ENCODE measurements around the gene KCNN3. TPM values are rescaled to one million over a fixed set of nuclear protein-coding genes. Genes with fewer than 3 reads are reported as not detected.

Gene KCNN3
- polyA plus RNA-seq, 12 donors = 5.8 to 12.8 (median 9.5) TPM; not detected in 1

DNA sequence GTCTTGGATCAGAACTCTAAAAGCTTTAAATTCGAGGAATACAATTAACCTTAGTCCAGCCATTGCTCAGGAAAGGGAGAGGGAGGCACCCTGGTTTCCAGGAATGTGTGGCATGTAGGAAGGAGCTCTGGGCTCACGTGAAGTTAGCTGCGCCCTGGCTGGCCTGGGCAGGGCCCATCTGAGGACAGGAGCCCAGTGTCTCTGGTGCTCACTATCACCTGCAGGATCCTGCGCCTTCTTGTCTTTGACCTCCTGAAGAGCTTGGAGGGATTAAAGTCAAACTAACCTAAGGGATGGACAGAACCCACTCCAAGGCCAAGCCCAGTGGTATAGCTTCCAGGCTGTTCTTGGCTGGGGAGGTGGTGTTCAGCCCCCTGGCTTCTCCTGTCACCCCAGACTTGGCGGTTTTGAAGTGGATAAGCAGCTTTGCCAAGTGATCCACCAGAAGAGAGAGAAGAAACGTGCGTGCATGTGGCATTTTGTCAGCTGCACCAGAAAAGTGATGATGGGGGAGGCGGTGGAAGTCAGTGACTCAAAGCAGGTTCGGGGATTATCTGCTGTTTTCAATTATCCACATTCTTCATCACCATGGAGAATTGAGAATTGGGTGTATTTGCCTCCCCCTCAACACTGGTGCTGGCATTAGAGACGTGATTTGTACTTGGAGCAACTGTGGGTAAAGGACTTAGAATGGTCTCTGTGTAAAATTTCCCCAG, 11.9 kb upstream of the KCNN3 start:
- DNase-seq = no peak

DNA sequence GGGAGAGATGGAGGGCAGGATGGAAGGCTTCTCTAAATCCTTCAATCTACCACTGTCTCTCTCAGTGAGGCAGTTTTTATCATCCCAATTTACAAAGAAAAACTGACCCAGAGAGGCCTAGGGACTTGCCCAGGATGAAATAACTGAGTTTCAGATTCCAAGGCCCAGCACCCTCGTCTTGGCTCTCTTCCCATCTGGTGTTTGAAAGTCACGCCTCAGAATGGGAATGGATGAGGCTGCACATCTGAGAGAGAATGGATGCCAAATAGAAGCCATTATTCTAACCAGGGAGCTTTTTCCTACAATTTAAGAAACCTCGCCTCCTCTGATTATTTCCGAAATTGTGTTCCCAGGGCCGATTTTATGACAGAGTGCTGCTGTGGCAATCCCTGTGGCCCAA, 10.6 kb upstream of the KCNN3 start:
- no peak for DNase-seq

DNA sequence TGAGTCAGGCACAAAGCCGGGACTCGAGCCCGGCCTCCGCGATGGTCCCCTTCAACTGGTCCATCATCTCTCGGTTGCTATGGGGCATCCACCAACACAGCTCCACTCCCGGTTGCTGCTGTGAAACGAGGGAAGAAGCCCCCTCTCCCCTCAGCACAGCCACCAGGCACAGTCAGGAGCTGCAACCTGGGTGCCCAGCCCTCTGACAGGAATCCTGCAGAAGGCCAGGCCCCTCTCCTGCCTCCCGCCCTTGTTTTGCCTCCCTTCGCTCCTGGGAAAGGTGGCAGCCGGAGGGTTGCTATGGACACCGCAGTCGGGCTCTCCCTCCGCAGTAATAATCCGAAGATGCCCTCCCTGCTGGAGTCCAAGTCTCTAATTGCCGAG, 8.9 kb upstream of the KCNN3 start:
- no peak for DNase-seq

DNA sequence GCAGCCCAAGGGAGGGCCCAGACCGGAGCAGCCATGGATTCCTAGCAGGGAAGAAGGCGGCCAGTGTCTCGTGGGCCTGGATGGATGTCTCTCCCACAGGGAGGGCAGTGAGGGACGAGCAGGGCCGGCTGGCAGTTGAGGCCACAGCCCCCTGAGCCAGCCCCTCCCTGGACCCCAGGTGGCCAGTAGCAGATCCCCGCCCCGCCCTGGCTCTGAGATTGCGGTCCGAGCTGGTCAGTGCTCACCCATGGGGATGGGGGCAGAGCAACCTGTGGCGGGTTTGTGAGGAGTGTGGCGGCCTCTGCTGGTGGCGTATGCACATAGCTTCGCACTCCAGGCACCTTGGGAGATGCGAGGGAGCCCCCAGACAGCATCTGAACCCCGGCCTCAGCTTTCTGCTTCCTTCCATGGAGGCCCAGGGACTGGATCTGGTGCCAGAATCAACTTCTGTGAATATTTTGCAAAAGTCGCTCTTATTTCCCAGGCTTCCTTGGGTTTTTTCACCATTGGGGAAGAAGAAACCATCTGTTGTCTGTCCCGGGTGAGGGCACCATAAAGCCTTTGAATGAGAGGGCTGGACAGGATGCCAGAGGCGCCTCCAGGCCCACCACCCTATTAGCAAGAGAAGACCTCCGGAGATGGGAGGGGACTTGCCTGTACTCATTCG, 8.4 kb upstream of the KCNN3 start:
- peak; percentile 71 for DNase-seq

DNA sequence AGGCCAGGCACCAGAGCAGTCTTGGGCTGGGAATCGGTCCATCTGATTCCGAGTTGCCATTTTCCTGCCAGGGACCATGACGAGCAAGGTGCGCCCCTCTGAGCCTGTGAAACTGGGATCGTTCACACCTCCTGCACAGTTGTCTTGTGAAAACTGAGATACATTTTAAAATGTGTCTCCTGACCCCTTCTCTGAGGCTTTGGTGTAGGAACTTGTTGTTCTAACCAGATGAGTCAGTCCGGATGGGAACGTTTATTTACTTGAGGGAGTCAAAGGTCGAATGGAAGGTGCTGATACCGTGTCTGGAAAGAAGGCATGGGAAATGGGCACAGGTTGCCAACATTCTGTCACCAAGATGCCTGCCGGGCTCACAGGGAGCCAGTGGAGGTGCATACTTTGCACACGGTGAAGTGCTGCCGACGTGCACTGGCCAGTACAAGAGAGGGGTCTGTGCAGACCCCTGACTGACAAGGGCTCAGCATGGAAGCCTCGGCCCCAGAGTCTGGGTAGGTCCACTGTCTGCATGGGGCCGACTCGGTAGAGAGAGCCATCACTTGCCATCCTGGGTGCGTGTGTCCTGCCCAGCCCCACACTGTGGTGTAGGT, 7.4 kb upstream of the KCNN3 start:
- no peak for DNase-seq

DNA sequence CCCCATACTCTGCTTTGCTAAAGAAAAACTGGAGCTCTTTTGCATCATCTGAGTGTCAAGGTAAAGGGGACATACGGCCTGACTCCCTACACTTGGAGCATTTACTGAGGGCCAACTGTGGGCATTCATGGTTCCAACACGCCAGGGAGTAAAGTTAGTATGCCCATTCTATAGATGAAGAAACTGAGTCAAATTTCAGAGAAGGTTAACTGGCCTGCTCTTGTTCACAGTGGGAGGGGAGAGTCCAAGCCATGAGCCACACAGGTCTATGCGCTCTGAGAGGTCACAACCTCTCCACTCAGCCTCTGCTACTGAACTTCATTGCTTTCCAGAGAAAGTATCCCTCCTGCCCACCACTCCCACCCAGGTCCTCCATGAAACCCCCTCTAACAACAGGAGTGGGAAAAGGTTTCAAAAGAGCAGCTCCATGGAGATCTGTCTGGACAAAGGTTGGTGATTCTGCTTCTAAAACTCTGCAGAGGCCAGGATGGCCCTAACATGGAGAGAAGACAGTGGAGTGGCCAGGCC, 6.8 kb upstream of the KCNN3 start:
- no peak for DNase-seq

DNA sequence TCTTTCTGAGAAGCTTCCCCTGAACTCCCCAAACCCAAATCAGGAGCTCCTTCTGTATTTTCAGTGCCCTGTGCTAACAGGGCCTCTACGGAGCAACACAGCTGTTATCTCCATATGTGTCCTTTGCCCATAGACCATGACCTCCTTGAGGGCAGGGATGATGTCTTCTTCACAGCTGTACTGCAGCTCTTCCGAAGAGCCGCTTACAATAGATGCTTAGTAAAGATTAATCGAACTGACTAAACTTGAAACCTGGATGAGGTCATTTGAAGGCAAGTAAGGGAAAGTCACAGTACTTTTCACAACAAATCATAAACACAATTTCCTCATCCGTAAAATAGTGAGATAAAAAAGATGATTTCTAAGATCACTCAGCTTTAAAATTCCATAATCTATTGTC, 4.4 kb upstream of the KCNN3 start:
- DNase-seq = no peak

DNA sequence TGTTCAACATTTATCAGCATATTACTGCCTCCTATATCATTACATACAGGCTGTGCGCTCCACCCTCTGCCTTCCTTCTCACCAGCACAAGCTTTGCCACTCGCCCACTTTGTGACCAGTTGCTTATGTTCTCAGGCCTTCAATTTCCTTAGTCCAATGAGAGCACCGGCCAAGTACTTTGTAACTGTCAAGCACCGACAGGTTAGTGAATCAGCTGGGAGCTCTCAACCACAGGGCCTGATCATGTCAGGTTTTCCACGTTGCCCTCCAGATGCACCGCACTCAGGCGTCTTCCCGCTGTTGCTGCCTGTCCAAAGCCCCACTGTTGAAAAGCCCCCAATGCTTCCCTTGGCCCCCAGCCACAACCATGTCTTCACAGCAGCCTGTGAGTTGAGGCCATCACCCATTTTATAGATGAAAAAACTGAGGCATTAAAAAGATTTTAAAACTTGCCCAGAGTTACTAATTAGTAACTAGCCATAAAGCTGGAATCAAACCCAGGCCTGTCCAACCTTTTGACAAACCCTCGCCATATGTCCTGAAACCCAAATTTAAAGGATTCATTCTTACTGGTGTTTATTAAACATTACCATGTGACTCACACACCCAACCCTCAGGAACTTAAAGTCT, 3.4 kb upstream of the KCNN3 start:
- DNase-seq = no peak

DNA sequence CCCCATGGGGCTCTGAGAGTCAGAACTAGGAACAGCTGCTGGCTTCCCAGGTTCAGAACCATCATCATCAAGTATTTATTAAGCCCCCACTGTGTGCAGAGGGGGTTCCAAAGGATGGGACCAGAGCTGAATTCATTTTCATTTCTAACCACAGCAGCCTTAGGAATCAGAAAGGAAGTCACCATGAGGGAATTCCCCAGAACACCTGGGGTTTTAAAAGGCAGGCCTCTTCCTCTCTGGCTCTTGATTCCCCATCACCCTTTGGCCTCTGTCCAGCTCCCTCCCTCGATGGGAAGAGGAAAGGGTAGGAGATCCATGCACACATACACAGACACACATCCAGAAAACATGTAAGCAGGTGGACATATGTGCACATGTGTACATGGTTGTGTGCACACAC, 1.3 kb upstream of the KCNN3 start:
- no peak for DNase-seq

DNA sequence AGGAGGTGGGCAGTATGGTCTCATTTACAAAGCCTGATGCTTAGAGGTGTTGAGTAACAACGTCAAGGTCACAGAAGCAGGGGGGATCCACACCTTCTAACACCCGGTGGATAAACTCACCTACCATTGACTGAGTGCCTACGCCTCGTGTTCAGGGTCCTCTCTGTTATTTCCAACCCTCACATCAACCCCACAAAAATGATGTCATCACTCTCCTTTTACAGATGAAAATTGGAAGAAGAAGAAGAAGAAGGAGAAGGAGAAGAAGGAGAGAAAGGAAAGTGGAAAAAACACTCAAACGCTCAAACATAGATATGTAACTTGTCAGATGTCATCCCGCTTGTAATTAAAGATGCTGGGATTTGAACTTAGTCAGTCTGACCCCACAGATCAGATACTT, 653 bp upstream of the KCNN3 start:
- DNase-seq = no peak

DNA sequence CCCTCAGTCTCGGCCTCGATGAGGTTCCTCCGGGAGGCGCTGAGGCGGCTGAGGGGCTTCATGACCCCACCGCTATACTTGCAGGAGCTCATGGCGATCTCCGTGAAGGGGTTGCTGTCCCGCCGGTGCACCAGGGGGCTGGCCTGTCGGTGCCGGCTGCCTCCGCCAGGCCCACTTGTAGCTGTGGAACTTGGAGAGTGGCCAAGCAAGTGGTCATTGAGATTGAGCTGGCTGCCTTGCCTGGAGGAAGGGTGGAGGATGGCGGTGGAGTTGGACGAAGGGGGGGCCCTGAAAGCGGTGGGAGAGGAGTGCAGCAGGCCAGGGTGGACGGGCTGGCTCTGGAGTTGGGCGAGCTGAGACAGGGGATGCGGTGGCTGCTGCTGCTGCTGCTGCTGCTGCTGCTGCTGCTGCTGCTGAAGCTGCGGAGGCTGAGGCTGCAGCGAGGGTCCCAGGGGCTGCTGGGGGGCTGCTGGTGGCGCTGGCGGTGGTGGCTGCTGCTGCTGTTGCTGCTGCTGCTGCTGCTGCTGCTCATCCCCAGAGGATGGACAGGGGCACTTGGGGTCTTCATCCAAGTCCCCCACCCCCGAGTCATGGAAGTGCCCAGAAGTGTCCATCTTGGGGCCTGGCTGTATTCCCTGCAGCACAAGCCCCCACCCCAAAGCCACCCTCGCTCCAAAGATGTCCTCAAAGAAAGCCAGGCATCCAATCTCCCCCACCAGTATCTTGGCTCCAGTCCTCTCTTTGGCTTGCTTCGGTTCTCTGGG, 548 bp downstream of the KCNN3 start:
- DNase-seq = peak; percentile 71

DNA sequence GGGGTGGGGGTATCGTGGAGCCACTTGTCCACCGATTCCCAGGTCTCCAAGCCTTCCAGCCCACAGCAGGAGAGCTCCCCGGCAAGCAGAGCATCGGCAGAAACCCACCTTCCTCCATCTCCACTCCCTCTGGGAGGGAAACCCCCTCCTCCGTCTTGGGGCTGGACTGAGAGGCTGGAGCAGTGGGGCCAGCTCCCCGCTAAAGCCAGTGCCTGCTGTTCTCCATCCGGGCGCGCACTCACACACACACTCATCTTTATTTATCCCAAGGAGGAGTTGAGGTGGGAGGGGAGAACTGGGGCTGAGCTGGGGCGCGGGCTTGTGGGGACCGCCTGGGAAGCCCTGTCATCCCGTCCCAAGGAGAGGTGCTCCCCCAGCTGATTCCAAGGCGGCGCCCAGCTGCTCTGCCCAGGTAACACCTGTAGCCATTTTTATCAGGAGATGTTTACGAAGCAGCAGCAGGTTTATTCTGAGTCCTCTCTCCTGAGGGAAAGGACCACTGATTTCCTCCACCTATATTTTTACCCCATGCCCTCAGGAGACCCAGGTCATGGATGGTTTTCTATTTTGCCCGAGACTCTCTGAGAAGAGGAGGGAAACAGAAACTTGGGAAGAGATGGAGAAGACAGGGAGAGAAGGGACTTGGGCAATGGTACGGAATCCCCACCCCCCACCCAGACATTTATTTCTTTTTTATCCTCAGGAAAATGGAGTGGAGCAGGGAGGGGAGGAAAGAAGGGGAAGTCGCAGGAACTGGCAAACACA, 2.1 kb downstream of the KCNN3 start:
- DNase-seq = no peak

DNA sequence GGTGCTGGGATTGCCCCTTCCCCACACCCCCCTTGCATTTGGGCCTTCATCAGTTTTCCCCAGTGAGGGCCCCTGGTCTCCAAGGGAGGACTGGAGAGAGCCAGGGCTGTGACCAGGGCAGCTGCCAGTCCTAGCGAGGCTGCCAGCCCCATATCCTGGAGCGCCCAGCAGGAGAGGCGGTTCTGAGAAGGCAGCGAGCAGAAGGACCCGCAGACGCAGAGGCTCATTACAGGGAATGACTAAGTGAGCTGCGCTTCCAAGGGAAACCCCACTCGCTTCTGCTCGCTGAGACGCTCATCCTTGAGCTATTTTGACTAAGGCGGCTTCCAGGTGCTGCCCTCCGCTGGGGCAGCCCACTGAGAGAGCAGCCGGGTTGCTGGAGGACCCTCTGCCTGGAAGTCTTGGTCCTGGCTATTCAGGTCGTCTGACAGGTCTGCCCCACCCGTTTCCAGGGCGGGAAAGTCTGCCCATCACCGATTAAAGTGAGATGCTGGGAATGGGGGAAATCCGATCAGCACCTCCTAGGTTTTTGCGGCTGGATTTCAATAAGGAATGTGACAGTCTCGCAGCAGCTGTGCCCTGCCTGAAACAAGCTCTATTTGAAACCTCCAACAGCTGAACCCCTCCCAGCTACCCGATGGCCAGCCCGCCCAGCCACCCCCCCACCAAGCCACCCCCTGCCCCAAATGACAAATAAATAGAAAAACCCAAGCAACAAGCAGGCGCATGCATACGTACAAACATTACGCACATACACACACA, 2.8 kb downstream of the KCNN3 start:
- DNase-seq = peak; percentile 44

DNA sequence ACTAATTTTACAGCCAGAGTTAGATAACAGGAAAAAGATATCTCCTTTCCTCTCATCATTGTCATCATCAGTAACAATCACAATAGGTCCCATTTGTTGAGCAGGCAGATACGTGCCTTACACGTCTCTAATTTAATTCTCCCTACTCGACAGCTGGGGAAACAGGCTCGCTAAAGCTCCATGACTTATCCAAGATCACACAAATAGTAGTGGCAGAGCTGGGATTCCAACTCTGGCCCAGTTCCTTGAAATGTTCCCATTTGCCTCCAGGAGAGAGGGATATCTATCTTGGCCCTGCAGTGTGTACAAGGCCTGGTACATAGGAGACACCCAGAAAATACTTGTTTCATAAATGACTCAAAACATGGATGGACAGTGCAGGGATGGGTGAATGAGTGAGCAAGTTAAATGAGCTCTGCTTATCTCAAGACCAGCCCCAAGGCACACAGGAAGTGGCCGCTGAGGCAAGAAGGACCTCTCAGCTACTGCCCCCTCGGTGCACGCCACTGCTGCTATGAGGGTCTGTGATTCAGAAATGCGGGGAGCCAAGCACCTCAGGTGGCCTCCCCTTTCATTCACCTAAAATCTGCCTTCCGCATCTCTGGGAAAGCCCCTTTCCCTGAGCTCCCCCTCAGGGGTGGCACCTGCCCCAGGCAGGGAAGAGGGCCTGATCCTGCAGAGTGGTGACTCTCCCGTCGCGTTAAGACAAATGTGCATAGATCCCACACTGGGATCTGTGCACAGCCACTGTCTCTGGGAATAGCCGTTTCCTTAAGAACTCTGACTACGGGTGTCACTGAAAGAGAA, 3.6 kb downstream of the KCNN3 start:
- no peak for DNase-seq

DNA sequence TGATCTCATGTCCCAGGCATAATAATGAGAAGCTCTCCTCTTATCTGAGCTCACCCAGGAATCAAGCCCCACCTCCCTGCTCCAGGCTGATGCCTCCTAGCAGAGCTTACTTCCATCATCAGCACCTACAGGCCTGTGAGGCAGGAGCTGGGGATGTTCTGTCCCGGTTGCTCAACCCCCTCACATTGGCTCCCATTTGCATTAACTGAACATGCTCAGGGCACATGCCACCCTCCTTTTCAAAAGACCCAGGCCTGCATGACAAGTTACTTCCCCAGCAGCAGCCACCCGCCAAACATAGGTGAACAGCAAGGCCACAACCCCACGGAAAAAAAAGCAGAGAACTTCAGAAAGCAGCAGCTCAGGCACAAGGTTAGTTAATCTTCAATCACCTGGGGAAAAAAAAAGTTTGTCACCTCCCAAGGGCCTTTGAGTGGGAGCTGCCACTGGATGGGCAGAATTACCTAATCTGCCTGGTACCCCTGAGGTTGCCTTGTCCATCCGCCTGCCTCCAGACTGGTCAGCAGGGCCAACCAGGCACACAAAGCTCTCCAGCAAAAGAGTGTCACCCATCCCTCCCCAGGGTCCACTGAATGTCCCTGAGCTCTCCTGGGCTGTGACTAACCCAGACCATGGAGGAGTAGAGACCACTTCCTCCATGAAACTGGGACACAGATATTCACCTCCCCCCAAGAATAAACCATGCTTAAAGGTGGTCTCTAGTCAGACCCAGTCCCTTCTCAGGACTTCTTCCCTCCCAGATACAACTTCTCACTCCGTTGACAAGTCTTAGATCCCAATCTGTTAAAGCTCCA, 4.4 kb downstream of the KCNN3 start:
- no peak for DNase-seq

DNA sequence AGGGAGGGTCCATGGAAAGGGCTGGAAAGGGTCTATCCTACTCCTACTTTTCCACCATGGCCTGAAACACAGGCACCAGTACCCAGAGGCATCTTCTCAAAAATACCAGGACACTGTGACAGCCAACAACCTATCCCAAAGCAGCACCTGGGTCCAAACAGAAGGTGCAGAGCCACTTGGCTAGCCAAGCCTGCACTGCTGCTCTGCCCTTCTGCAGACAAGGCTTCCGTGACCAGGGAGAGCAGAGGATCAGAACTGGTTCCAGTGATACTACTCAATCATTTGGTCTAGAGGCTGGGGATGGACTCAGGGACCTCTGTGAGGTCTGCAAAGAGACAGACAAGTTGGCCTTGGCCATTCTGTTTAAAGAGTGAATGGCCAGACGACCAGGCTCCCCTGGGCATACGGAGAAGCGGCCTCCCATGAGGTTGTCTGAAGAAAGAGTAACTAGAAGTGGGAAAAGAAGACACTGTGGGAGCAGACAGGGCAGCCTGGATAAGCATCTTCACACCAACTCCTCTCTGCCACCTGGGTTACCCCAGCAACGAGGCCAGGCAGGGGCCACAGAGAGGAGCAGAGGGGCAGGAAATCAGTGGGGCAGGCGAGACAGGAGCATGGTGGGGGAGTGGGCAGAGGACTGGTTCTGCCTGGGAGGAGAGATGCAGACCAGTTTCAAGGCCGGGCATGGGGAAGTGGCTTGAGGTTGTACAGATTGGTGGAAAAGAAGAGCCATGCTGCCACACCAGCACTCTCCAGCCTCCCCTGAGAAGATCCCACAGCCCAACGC, 5.7 kb downstream of the KCNN3 start:
- no peak for DNase-seq

DNA sequence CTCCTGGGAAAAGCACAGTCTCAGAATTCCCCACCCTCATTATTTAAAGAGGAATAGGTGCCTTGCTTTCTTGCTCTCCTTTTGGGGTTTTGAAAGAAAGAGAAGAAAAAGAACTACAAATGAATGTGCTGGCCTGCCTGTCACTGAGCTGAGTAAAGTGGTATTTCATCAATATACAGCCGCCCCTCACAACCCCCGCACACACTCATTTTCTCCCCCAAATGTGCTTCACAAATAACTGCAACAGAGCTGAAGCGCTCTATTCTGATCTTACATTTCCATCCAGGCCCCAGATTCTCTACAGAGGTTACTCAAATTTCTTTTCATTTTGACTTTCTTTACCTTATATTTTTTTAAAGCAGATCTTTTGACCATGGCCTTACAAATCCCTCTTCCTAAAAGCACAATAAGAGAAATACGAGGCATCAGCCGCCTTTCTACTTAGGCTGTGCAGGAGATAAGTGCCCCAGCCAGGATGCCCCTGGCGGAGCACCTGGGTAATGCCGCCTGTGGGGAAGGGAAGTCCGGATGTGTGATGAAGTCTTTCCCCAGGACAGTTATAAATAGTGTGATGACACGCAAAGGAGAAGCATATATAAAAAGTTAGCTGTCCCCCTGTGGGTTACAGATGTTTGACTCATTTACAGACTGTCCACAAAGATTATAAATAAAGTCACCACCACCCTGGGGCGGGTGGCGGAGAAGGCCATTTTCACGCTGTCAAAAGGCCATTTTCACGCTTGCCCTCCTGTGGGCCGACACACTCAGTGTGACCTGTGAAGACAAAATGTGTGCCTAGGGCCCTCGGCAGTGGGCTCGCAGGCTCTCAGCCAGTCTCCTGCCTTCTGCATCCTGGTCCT, 6.5 kb downstream of the KCNN3 start:
- DNase-seq = no peak

Measured in muscle of arm (tissue), 12 donors.